Embryonic facial prominence (tissue), 1 donor: ENCODE data around the gene FOXD3.
"Not testable (repeated sequence)": the region's sequence is repeated elsewhere in the genome, so short reads cannot be mapped to it uniquely, and the experiment has no call there.

ENCODE experiments used
- DNase-seq: peaks from one replicate; pipeline ENCODE4 v3.0.0-alpha.2; 2016; ENCODE audit errors: extremely low spot score

Gene FOXD3

DNA sequence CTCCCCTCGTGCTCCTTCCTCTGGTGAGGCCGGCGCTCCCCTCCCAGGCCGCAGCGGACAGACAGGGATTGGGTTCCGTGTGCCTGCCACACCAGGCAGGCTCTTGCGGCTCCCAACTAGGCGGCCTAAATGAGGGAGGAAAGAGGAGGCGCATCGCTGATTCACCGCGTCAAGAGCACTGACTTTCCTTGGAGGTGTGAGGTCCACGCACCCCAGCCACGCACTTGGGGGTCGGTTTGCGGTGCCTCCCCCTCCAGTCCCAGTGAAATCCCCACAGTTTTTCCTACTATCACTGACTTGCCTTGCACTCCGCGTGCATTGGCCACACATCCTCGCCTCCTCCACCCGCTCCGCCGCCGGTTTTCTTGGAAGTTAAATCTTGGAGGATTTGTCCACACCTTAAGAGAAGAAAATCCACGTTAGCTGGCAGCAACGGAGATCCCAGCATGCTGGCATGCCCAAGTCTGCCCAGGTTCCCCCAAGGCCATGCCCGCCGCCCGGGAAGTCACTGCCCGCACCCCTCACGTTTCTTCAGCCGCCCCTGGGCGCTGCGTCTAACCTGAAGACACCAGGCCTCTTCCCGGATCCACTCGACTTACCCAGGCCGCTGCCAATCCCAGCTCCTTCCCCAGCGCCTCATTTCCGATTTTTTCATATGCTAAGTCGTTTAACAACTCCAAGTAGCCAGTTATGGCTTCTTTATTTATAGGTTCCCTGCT lies 1.1 kb upstream of the FOXD3 start:
- DNase-seq, result no peak

GRCh38 chr1:63321785-63322113 lies 618 bp upstream of the FOXD3 start:
- no peak for DNase-seq

GRCh38 chr1:63322944-63323864 lies 837 bp downstream of the FOXD3 start:
- DNase-seq, result no peak

- no peak for DNase-seq
These were observed 1.8 kb downstream of the FOXD3 start for GRCh38 chr1:63323865-63324778.

- no peak for DNase-seq
These were observed 2.4 kb downstream of the FOXD3 start for GRCh38 chr1:63324779-63325119.

DNA sequence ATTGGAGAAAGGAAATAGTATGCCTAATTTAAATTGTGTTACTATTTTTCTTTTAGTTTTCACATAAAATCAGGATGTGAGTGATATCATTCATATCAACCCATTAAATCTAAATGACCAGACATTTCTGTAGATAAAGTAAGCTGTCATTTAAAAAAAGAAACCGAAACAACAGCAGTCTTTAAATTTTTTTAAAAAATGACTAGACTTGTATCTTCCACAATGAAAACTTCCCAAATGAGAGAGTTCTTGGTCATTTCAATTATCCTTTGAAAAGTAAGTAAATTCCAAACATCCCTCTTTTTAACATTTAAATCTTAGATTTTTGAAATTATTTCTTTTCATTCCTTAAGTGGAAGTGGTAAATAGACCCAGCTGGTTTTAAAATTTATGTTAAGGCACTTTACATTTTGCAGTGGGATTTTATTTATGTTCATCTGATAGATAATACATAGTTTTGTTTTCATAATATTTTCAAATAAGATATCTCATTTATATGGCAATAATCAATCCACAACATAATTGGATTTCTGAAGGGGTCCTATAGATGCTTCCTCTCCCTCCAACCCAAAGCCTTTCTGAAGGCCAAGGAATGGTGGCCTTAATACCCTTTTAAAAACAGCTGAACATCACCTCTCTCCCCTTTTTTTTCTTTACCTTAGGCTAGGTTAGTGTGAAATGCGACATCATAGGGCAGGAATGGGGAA lies 3.1 kb downstream of the FOXD3 start:
- DNase-seq, result no peak

DNA sequence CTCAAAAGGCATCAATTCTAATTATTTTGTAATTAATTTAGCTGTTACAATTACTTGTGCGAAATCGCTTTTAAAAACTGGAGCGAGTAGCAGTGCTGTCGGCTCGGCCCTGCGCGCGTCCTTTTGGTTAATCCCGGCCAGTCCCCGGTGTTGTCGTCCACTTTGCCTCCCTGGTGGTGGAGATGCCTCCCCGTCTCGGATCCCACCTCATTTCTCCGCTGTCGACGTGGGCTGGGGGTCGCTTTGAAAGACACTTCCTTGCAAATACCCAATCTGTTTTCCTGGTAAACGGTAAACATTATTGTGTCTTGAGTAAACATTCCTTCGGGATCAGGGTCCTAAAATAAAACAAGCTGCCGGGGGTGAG lies 3.7 kb downstream of the FOXD3 start:
- DNase-seq, result no peak

DNA sequence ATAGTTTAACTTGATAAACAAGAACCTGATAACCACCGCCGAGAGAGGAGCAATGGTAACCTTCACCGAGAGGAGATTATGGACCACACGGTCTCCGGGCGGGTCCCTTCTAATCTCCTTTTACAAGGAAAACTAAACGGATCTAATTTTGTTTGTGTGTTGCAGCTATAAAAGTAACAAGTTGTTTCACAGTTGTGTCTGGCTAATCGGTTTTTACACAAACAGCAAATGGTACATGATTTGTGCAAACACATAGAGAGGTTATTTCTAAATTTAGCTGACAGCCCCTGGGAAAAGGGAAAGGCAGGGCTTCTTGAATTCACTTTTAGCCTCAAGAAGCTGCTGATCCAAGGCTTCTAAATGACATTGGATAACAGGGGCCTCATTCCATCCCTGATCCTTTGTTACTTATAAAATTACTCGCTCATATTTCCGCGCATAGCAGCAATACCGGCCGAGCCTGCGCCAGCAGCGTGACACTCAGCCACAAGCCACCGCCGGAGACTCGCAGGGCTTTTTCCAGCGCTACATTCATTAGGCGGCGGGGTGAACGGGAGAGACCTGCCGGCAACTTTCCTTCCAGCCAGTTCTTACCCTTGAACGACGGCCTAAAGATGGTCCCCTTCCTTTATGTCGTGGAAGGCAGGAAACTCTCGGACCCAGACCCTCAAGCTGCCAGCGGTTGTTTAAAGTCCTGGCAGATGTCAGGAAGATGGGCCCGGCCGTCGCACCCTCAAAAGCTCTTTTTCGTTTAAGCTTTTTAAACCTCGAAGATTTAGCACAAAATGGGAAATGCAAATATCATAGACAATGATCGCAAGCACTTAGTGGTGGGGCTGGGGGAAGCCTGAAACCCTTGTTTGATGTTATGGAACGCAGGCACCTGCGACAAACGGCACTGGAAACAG lies 4.4 kb downstream of the FOXD3 start:
- no peak for DNase-seq

DNA sequence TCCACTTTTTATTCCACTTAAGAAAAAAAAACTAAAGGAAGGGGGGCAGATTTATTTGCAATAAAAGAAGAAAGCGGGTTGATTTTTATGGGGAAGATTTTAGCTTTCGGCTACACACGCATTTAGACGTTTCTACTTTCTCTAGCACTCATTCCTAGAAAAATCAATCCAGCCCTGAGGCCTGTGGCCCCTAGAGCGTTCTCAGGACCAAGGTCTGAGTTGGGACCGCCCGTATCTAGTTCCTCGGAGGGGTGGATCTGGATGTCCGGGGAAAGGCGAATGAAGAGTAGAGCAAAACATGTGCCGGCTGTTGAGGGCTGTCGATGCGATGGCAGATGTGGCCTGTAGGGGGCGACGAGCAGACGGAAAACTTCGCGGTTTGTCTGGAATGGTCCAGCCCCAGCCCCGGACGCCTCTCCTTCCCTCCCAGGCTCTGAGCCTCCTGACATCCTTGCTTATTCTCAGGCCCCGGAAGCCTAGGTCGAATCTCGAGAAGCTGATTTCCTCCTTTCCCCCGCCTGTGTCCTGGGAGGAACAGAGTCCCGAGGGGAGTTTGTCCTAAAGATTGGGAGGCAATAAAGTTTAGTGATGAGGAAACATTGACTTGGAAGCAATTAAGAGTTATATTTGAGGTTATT lies 5.2 kb downstream of the FOXD3 start:
- no peak for DNase-seq

DNA sequence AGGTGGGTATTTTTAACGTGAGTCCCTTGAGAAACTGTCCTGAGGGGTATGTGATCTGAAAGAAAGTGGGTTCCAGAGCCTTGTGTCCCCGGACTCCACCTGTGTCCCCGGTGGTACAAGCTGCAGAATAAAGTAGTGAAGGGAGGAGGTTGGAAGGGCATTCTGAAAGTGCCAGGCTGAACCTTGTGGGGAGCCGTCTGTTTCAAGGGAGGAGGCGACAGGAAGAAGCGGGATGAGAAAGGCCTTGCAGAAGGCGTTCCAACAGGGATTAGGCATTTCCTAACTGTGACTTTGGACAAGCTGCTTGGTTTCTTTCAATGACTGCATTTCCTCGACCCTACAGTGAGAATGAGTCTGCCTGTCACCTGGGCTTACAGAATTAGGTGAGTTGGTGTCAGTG lies 5.8 kb downstream of the FOXD3 start:
- no peak for DNase-seq

DNA sequence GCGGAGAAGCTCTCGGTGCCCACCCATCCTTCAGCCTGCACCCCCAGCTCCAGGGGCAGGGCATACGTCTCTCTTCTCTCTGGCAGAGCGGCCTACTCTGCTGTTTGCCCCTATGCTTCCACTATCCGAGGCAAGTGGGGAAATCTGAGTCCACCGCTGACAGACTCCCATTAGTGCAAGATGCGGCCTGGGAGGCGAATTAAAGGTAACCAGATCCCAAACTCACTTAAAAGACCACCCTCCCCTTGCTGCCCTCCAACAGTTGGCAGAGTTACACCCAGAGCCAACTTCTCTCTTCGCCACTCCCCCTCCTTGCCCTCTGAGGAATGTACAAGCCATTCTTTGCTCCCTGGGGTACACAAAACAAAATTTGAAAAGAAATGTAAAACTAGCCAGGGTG lies 6.4 kb downstream of the FOXD3 start:
- DNase-seq, result no peak

DNA sequence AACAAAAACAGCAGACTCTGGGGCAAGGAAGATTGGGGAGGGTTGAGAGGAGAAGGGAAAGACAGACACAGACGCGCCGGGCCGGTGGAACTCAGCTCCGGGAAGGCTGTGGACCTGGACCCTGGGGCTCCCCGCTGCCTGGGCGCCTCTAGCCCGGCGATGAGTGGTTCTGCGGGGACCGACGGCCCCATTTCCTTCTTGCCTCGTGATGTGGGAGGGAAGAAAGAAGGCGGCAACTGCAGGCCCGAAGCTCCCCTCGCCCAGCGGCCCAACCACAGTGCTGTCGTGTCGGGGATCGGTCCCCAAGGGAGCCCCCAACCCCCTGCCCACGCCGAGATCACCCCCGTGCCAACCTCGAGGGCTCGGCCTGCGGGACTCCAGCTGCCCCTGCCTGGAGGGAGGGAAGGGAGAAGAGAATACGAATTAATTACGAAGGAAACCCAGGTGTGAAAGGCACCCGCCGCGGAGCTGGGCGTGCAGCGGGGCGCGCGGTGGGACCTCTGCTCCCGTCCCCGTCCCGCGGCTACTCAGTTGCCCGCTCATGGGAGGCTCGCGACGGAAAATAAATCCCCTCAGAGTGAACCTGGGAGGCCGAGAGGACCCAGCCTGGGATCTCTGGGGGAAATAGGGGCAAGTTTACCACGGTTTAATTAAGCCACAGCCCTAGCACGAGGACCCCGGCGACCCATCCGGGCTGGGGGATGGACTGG lies 7.4 kb downstream of the FOXD3 start:
- no peak for DNase-seq

DNA sequence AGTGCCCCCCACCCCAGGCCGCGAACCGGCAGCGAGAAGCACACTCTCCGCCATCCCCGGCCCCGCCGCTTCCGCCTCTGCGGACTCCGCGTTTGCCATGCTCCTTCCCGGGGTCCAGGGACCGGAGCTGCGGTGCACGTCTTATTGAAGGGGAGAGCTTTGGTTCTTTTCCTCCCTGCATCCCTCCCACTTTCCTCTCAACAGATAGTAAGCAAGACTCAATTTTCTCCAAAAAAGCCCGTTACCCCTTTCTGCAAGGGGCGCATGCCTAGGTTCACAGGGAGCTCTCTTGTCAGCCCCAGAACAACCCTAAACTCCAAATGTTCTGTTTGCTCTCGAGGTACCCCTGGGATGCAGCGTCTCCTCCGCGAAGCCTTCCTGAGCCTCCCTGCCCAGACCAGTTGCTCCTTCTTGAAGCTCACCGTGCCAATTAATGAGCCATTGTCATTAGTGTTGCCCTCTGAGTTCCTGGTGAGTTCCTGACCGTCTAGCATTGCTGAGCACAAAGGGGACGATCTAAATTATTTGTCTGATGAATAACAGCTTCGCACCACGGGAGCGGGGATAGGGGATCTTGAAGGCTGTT lies 8.1 kb downstream of the FOXD3 start:
- DNase-seq, result no peak

DNA sequence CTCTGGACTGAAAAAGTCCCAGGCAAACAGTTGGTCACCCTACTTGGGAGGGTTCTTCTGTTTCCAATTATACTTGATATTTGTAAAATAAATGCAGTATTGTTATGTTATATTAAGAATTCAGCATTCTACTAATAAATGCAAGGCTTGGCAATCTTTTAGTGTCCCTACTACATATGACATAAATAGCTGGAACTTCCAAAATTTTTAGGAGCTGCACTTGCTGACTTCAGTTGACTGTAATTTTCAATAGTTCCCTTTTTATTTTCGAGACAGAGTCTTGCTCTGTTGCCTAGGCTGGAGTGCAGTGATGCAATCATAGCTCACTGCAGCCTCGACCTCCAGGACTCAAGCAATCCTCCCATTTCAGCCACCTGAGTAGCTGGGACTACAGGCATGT lies 20.0 kb downstream of the FOXD3 start:
- no peak for DNase-seq

DNA sequence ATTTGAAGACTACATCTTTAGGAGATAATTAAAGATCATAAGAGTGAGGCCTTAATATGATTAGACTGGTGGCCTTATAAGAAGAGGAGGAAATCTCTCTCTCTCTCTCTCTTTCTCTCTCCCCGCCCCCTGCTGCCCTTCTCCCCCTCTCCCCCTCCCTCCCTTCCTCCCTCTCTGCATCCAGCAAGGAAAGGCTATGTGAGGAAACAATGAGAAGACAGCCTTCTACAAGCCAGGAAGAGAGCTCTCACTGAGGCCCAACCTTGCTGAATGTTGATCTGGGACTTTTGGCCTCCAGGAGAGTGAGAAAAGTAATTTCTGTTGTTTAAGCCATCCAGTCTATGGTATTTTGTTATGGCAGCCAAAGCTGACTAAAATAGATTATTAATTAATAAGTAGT lies 21.6 kb downstream of the FOXD3 start:
- DNase-seq, result no peak

DNA sequence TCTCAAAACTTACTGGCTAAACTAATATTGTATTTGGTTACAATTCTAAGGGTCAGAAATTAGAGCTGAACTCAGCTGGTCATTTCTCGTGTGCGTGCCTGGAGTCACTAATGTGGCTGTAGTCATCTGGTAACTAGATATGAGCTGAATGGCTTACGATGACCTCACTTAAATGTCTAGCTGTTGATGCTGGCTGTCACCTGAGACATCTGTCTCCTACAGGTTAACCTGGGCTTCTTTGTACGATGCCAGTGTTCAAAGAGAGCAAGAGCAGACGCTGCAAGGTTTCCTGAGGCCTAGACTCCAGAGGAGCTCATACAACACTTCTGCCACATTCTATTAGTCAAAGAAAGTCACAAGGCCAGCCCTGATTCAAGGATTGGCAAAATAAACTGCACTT lies 28.0 kb downstream of the FOXD3 start:
- no peak for DNase-seq

DNA sequence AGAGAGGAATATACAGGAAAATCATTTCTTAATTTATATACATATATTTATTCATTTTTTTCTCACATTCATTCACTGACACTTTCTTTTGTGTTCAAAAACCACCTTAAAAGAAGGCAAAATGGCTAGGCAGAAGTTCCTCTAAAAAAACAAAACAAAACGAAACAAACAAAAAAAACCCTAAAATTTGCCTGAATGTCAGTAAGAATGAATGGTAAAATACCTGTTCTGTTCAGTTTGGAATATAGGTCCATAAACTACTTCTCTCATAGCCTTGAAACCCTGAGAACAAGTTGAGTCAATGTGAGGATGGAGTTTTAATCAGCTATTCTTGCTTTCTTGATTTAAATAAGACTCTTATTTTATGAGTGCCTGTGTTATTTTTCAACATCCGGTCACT lies 30.4 kb downstream of the FOXD3 start:
- no peak for DNase-seq

GRCh38 chr1:63356234-63356633 lies 33.9 kb downstream of the FOXD3 start:
- DNase-seq, result not testable (repeated sequence)

- DNase-seq, result no peak
These were observed 37.2 kb downstream of the FOXD3 start for GRCh38 chr1:63359561-63359960.
